GM12864 (cell line): ENCODE measurements around the gene IRS2.

ENCODE experiments used
- DNase-seq: peaks from one replicate; pipeline ENCODE4 v3.0.0-alpha.2; 2011; ENCODE audit warnings: low read depth
- H3K4me3 ChIP-seq: 2 replicates; pipeline ENCODE4 v1.5.1; 2011; ENCODE audit warnings: mild to moderate bottlenecking, low read depth, low read length, control low read depth
- CTCF ChIP-seq: IDR thresholded peaks from 2 replicates; pipeline ENCODE4 v1.5.1; 2011; ENCODE audit warnings: low read depth, mild to moderate bottlenecking, moderate library complexity, low read length, control low read depth, inconsistent platforms; ENCODE audit errors: missing control alignments

The IRS2 gene

GRCh38 chr13:109748677-109749076, 37.7 kb downstream of the IRS2 start:
- TF ChIP-seq CTCF: no peak
- no peak overlapping the region for H3K4me3 ChIP-seq
- no peak for DNase-seq

- no peak overlapping the region for H3K4me3 ChIP-seq
- no peak for TF ChIP-seq CTCF
- no peak for DNase-seq
These were observed 38.9 kb downstream of the IRS2 start for GRCh38 chr13:109747524-109747923.

- no peak for TF ChIP-seq CTCF
These were observed 40.0 kb downstream of the IRS2 start for GRCh38 chr13:109746364-109746763.

GRCh38 chr13:109745702-109746101, 40.7 kb downstream of the IRS2 start:
- no peak for DNase-seq
- H3K4me3 ChIP-seq: no peak overlapping the region
- no peak for TF ChIP-seq CTCF

More at GRCh38 chr13:109746364-109746763, 40.0 kb downstream of the IRS2 start:
- no peak overlapping the region for H3K4me3 ChIP-seq
- DNase-seq: no peak

GRCh38 chr13:109745060-109745459, 41.3 kb downstream of the IRS2 start:
- DNase-seq: no peak
- H3K4me3 ChIP-seq: no peak overlapping the region
- TF ChIP-seq CTCF: no peak

GRCh38 chr13:109744512-109745051, 41.8 kb downstream of the IRS2 start:
- DNase-seq: no peak
- TF ChIP-seq CTCF: no peak
- H3K4me3 ChIP-seq: no peak overlapping the region

- DNase-seq: no peak
- no peak for TF ChIP-seq CTCF
- H3K4me3 ChIP-seq: no peak overlapping the region
These were observed 42.5 kb downstream of the IRS2 start for GRCh38 chr13:109743706-109744453.
